Measurements from ENCODE around the gene CEACAM18.

DNA sequence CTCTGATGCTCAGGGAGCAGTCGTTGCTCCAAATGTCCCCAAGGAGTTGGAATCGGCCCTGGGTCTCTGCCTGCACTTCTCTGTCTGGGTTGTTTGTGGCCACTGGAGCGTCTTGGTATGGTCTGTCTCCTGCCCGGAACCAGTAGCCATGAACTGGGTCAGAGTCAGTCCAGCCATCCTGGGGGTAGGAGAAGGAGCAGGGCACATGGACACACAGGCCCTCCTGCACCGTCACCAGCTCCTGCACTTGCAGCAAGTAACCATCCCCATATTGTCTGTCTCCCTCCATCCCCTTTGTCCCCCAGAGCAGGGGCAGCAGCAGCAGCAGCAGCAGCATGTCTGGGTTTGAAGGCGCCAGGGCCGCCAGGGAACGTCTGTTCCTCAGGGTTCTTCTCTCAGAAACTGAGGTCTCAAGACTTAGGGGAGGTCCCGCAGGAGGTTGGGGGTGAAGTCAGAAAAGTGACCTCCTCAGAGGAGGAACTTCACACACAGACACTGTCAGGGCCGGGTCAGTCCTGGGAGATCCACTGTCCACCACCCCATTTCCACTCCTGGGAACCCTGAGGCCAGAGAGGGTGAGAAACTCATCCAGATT, 20.2 kb upstream of the CEACAM18 start, which contains the start of gene SIGLEC8:
- TF ChIP-seq, protein P1, sequence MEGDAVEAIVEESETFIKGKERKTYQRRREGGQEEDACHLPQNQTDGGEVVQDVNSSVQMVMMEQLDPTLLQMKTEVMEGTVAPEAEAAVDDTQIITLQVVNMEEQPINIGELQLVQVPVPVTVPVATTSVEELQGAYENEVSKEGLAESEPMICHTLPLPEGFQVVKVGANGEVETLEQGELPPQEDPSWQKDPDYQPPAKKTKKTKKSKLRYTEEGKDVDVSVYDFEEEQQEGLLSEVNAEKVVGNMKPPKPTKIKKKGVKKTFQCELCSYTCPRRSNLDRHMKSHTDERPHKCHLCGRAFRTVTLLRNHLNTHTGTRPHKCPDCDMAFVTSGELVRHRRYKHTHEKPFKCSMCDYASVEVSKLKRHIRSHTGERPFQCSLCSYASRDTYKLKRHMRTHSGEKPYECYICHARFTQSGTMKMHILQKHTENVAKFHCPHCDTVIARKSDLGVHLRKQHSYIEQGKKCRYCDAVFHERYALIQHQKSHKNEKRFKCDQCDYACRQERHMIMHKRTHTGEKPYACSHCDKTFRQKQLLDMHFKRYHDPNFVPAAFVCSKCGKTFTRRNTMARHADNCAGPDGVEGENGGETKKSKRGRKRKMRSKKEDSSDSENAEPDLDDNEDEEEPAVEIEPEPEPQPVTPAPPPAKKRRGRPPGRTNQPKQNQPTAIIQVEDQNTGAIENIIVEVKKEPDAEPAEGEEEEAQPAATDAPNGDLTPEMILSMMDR (IDR thresholded peaks at IDR 0.05): no peak
- TF ChIP-seq SMC3 (IDR thresholded peaks at IDR 0.05) (no peak), PHF8 (IDR thresholded peaks at IDR 0.05; ENCODE audit: borderline replicate concordance, low read depth) (no peak)
